Tibial nerve (tissue), 4 donors: ENCODE data around the gene CNOT1.

Experiments
- CTCF ChIP-seq, 5 experiments: fragments of 200-600 bp in 3 of 5; fragments of 450-650 bp in 2 of 5; sonication (generic) in 3 of 5; IDR thresholded peaks; one replicate each; pipeline ENCODE4 v1.5.1; 2016 to 2019; ENCODE audit warnings: antibody characterized with exemption in 5 of 5, mild to moderate bottlenecking in 3 of 5, moderate library complexity in 2 of 5
- EP300 ChIP-seq, 2 donors: sonication (generic); formaldehyde crosslinking; IDR thresholded peaks; one replicate each; pipeline ENCODE4 v1.6.1; 2017; ENCODE audit warnings: antibody characterized with exemption in 2 of 2, mild to moderate bottlenecking in 1 of 2
- POLR2A ChIP-seq, 2 donors: fragments of 450-650 bp; IDR thresholded peaks; one replicate each; pipeline ENCODE4 v1.6.1; 2017; ENCODE audit warnings: antibody characterized with exemption in 2 of 2, mild to moderate bottlenecking in 2 of 2, moderate library complexity in 2 of 2

- TF ChIP-seq CTCF (IDR thresholded peaks at IDR 0.05): no peak
- no peak for TF ChIP-seq POLR2A (IDR thresholded peaks at IDR 0.05)
- no peak for TF ChIP-seq EP300 (IDR thresholded peaks at IDR 0.05)
Observed at GRCh38 chr16:58640949-58641348, 11.3 kb upstream of the CNOT1 start.
